IgD-negative memory B cell (primary cell): Measurements from ENCODE around the gene MRFAP1L1. TPM values are rescaled to one million over a fixed set of nuclear protein-coding genes. Genes with fewer than 3 reads are reported as not detected.
"Not testable (repeated sequence)": the region's sequence is repeated elsewhere in the genome, so short reads cannot be mapped to it uniquely, and the experiment has no call there.

Source experiments
- H3K27ac Mint-ChIP-seq, 3 donors: one replicate each; pipeline ENCODE4 v1.8.0; 2020 to 2022; ENCODE audit warnings: mild to moderate bottlenecking in 3 of 3, mixed read lengths in 3 of 3, moderate library complexity in 1 of 3
- H3K27me3 Mint-ChIP-seq: one replicate; pipeline ENCODE4 v1.8.0; 2021; ENCODE audit warnings: mixed read lengths
- H3K36me3 Mint-ChIP-seq: one replicate; pipeline ENCODE4 v1.8.0; 2020; ENCODE audit warnings: mild to moderate bottlenecking, mixed read lengths
- H3K4me1 Mint-ChIP-seq, 3 donors: one replicate each; pipeline ENCODE4 v1.8.0; 2020 to 2022; ENCODE audit warnings: mixed read lengths in 3 of 3, mild to moderate bottlenecking in 1 of 3
- H3K4me3 Mint-ChIP-seq, 4 donors: one replicate each; pipeline ENCODE4 v1.8.0; 2020 to 2022; ENCODE audit warnings: mild to moderate bottlenecking in 4 of 4, mixed read lengths in 4 of 4, moderate library complexity in 3 of 4
- H3K9me3 Mint-ChIP-seq, 3 donors: one replicate each; pipeline ENCODE4 v1.8.0; 2020 to 2021; ENCODE audit warnings: mixed read lengths in 3 of 3, mild to moderate bottlenecking in 1 of 3
- polyA plus RNA-seq: library from polyadenylated mRNA; unstranded; fragments of 300-500 nt; fragmentation: Illumina TruSeq; gene quantifications from one replicate; pipeline ENCODE4 v1.2.3, GENCODE V29; 2021

Gene MRFAP1L1
- 69.2 TPM for polyA plus RNA-seq

- Mint-ChIP-seq H3K27me3 (no peaks in the 10 kb centered on the region), H3K36me3 (peaks cover 21% of the 10 kb centered on the region), H3K4me1 (peaks cover 41 to 49% (median 44%) of the 10 kb centered on the region in 3 donors), H3K9me3 (peaks cover 3 to 5% (median 5%) of the 10 kb centered on the region in 3 donors), H3K27ac (peak within 1 kb of the TSS; percentile 96 to 98 (median 97)), H3K4me3 (peak within 1 kb of the TSS; percentile 91 to 100 (median 98))
Measured at GRCh38 chr4:6709230-6710114, at the start of gene MRFAP1L1. Gene MRFAP1L1, minus strand, starts transcription at chr4:6709865. Its CDS starts 236 bp downstream, at chr4:6709629.

DNA sequence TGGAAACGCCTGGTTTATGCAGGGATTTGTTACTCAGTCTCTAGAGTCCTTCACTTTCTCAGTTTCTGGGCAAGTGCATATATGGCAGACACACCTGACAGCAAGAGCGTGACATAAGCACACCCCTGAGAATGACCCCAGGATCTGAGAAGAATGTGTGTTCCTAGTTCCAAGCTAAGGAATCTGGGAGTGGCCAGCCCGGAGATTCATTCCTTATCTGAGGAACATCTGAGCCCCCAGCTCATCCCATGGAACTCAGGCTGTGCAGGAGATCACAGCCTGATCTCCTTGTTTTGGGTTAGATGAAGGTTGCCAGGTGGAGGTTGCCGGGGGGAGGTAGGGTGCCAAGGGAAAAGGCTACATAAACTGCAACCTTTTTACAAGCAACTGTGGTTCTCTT is 49.1 kb upstream of the MRFAP1L1 start:
- Mint-ChIP-seq H3K36me3 (no peaks in the 10 kb centered on the region), H3K27me3 (peaks cover 2% of the 10 kb centered on the region), H3K27ac (no peak overlapping the region), H3K4me1 (no peaks in the 10 kb centered on the region), H3K9me3 (no peaks in the 10 kb centered on the region), H3K4me3 (no peak overlapping the region)

DNA sequence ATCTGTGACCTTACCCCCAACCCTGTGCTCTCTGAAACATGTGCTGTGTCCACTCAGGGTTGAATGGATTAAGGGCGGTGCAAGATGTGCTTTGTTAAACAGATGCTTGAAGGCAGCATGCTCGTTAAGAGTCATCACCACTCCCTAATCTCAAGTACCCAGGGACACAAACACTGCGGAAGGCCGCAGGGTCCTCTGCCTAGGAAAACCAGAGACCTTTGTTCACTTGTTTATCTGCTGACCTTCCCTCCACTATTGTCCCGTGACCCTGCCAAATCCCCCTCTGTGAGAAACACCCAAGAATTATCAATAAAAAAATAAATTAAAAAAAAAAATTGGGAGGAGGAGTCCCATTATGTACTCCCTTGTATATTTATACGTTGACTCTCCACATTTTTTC is 46.7 kb upstream of the MRFAP1L1 start:
- not testable (repeated sequence) for H3K4me3 Mint-ChIP-seq, H3K9me3 Mint-ChIP-seq, H3K27ac Mint-ChIP-seq, H3K4me1 Mint-ChIP-seq, H3K36me3 Mint-ChIP-seq, H3K27me3 Mint-ChIP-seq

DNA sequence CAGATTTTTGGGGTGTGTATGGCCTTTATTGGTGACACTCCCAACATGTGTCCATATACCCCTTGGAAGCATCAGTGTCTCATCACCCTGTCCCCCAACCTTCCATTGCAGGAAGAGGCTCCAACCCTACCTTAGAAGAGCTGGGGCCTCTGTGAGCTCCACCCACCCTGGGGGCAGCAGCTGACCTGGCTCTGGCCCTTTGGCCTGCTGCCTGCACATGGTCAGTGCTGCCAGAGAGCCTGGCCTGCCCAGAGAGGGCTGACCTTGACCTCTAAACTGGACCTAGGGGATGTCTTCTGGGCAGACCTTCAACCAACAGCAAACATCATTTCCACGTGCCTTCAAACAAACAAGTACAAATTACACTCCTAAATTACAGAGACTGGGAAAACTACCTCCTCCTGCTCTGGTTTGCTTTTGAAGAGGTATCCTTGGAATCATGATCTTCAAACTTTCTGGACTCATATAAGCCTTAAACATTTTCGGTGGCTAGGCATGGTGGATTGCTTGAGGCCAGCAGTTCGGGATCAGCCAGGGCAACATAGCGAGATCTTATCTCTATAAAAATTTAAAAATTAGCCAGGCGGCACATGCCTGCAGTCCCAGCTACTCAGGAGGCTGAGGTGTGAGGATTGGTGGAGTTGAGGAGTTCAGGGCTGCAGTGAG is 45.6 kb upstream of the MRFAP1L1 start:
- H3K27me3 Mint-ChIP-seq, result peaks cover 1% of the 10 kb centered on the region
- no peak overlapping the region for H3K4me3 Mint-ChIP-seq
- peaks cover 0 to 12% (median 0%) of the 10 kb centered on the region in 3 donors for H3K4me1 Mint-ChIP-seq
- no peaks in the 10 kb centered on the region for H3K9me3 Mint-ChIP-seq
- no peaks in the 10 kb centered on the region for H3K36me3 Mint-ChIP-seq
- H3K27ac Mint-ChIP-seq, result no peak overlapping the region

- peaks cover 1% of the 10 kb centered on the region for H3K27me3 Mint-ChIP-seq
- H3K27ac Mint-ChIP-seq, result no peak overlapping the region
- no peaks in the 10 kb centered on the region for H3K9me3 Mint-ChIP-seq
- no peaks in the 10 kb centered on the region for H3K36me3 Mint-ChIP-seq
- no peak overlapping the region for H3K4me3 Mint-ChIP-seq
- peaks cover 0 to 12% (median 0%) of the 10 kb centered on the region in 3 donors for H3K4me1 Mint-ChIP-seq
Measured at GRCh38 chr4:6754481-6755087, 44.9 kb upstream of the MRFAP1L1 start.

GRCh38 chr4:6753891-6754290 is 44.2 kb upstream of the MRFAP1L1 start:
- H3K9me3 Mint-ChIP-seq, result no peaks in the 10 kb centered on the region
- no peaks in the 10 kb centered on the region for H3K36me3 Mint-ChIP-seq

GRCh38 chr4:6753103-6753560 is 43.5 kb upstream of the MRFAP1L1 start:
- Mint-ChIP-seq H3K4me1 (peaks cover 0 to 12% (median 0%) of the 10 kb centered on the region in 3 donors), H3K4me3 (peak overlapping the region in 1 of 4 donors; percentile 27), H3K27me3 (peaks cover 1% of the 10 kb centered on the region), H3K36me3 (no peaks in the 10 kb centered on the region), H3K9me3 (no peaks in the 10 kb centered on the region), H3K27ac (no peak overlapping the region)

More at GRCh38 chr4:6753891-6754290, 44.2 kb upstream of the MRFAP1L1 start:
- Mint-ChIP-seq H3K27me3 (peaks cover 1% of the 10 kb centered on the region), H3K4me3 (no peak overlapping the region), H3K27ac (no peak overlapping the region), H3K4me1 (peaks cover 0 to 12% (median 0%) of the 10 kb centered on the region in 3 donors)

DNA sequence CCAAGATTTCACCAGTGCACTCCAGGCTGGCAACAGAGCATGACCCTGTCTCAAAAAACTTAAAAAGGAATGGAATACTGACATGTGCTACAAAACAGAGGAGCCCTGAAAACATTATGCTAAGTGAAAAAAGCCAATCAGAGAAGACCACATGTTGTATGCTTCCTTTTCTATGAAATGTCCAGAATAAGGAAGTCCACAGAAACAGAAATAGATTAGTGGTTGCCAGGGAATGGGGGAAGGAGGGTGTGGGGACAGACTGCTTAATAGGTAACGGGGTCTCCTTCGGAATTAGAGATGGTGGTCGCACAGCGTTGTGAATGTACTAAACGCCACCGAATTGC is 42.8 kb upstream of the MRFAP1L1 start:
- Mint-ChIP-seq H3K4me1 (peaks cover 0 to 12% (median 0%) of the 10 kb centered on the region in 3 donors), H3K9me3 (no peaks in the 10 kb centered on the region), H3K27ac (no peak overlapping the region), H3K36me3 (no peaks in the 10 kb centered on the region), H3K4me3 (no peak overlapping the region), H3K27me3 (peaks cover 2% of the 10 kb centered on the region)

DNA sequence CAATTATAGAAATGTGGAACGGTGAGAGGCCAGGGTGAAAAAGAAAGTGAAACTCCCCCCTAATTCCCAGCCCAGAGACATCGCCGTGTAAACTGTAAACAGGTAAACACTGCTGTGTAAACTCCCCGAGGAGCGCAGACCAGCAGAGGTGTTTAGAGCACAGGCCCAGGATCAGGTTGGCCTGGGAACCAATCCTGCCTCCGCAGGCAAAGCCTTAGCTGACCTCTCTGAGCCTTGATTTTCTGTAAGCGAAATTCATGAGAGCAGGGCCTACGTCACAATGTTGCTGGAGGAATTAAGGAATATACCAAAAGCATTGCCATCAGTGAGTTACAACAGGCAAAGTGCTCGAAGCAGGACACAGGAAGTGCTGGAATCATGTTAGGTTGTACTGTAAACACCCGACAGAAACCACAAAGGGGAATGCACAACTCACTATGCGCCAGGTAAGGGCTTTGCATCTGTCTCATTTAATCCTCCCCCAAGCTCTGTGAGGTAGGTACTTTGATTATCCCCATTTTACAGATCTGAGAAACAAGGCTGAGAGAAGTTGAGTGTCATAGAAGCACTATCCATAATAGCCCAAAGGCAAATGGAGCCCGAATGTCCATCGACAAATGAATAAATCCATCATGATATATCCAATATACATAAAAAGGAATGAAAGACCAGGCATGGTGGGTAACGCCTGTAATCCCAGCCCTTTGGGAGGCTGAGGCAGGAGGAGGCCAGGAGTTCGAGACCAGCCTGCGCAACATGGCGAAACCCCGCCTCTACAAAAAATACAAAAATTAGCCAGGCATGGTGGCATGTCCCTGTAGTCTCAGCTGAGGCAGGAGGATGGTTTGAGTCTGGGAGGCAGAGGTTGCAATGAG is 42.2 kb upstream of the MRFAP1L1 start:
- H3K27ac Mint-ChIP-seq, result no peak overlapping the region
- H3K27me3 Mint-ChIP-seq, result peaks cover 5% of the 10 kb centered on the region
- H3K9me3 Mint-ChIP-seq, result no peaks in the 10 kb centered on the region
- peak overlapping the region in 3 of 4 donors; percentile 8 to 65 (median 51) for H3K4me3 Mint-ChIP-seq
- H3K4me1 Mint-ChIP-seq, result peaks cover 0 to 12% (median 0%) of the 10 kb centered on the region in 3 donors
- no peaks in the 10 kb centered on the region for H3K36me3 Mint-ChIP-seq

DNA sequence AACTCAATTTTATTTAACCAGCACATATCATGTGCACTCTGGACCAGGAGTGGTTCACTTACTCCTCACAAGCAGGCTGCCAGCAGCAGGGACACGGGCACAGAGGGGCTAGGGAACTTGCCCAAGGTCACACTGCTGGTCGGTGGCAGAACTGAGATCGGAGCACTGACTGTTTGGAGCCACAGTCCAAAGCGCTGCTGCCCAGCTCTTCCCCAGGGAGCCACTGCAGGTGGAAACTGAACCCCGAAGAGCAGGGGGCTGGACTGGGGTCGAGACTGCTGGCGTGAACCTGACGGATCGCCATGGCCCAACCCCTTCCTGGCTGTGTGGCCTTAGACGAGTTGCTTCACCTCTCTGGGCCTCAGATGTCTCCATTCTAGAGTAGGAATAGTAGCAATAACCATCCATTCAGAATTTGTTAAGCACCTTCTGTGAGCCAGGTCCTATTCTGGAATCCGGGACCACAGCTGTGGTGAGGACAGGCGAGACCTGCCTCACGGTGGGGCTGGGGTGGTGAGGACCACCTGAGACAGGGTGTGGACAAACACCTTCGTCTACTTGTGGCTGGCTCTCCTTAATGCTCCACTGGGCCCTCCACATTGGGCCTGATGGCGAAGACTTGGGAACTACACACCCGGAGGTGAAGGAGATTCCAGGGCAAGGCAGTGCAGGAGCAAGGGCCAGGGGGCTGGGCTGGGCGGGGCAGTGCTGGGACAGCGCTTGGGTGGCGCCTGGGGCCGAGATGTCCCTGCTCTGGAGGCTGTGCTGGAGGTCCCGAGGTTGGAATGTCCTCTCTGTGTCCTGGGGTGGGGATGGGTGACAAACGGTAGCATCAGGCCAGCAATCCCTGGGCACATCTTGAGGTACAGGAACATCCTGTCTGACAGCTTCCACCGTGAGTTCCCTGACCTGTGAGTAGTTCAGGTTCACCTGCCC is 40.9 kb upstream of the MRFAP1L1 start:
- Mint-ChIP-seq H3K4me1 (peaks cover 0 to 12% (median 0%) of the 10 kb centered on the region in 3 donors), H3K27ac (no peak overlapping the region), H3K9me3 (no peaks in the 10 kb centered on the region), H3K36me3 (no peaks in the 10 kb centered on the region), H3K4me3 (no peak overlapping the region), H3K27me3 (peaks cover 6% of the 10 kb centered on the region)

DNA sequence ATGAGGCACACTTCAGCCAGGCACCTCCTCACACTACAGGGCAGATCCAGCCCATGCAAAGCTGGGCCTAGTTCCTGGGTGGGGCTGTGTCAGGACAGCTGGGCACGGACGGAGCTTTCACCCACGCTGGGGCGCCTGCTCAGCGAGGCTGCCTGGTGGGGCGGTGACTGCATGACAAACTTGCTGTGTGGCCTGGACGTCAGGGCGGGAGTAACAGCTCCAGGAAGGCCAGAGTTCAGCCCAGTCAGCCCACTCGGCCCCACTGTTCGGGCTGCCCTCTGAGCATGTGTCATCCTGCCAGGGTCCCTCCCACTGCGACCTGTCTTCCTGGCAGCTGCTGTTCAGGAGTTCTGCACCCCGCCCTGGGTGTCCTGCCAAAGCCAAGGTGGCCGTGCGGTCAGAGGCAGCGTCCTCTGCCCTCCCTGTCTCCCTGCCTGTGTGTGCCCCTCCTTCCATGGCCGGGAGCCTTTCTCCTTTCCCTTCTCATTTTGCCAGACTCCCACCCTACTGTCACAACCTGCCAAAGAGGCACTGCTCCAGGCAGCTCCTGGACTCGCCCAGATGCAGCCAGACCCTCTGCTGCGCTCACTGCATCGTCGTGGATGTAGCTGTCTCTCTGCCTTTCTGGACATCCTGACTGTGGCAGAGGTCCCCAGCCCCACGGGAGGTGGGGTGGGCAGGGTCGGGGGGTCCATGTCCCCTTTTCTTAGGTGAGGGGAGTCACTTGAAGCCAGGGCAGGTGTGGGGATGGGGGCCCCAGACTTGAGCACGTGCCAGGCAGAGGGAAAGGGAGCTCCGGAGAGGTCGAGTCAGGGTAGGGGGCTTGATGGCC is 39.9 kb upstream of the MRFAP1L1 start:
- Mint-ChIP-seq H3K4me3 (no peak overlapping the region), H3K27me3 (peaks cover 8% of the 10 kb centered on the region), H3K36me3 (no peaks in the 10 kb centered on the region), H3K27ac (peak overlapping the region in 1 of 3 donors; percentile 57), H3K4me1 (peaks cover 0 to 12% (median 0%) of the 10 kb centered on the region in 3 donors), H3K9me3 (no peaks in the 10 kb centered on the region)

GRCh38 chr4:6748286-6748685 is 38.6 kb upstream of the MRFAP1L1 start:
- Mint-ChIP-seq H3K4me1 (peaks cover 0 to 12% (median 0%) of the 10 kb centered on the region in 3 donors), H3K9me3 (no peaks in the 10 kb centered on the region), H3K27me3 (peaks cover 10% of the 10 kb centered on the region), H3K36me3 (no peaks in the 10 kb centered on the region), H3K4me3 (peak overlapping the region in 1 of 4 donors; percentile 27), H3K27ac (no peak overlapping the region)
